PC-3 (cell line): ENCODE data around the gene BOD1. TPM values are rescaled to one million over a fixed set of nuclear protein-coding genes. Genes with fewer than 3 reads are reported as not detected.

Experiments
- ATAC-seq: fragments of 200-7000 bp; cut with Tn5 transposase; 2 replicates; pipeline ENCODE4 v1.9.1; 2020; ENCODE audit warnings: mild to moderate bottlenecking, moderate library complexity
- BruUV-seq: library from RNA; stranded (reverse); fragments of 400-500 nt; replicated peaks from 2 replicates; lab custom pipeline; 2021; lab: Mats Ljungman, UMichigan
- CTCF ChIA-PET: fragments of 300-600 bp; sonication (Branson Sonifier 250); formaldehyde crosslinking; loops from one replicate; lab custom pipeline; 2022; ENCODE audit warnings: antibody characterized with exemption; lab: Charles Lee
- POLR2A ChIA-PET: fragments of 300-600 bp; sonication (Branson Sonifier 250); formaldehyde crosslinking; loops from one replicate; lab custom pipeline; 2022; ENCODE audit warnings: antibody characterized with exemption; ENCODE audit not compliant: unreplicated experiment; lab: Charles Lee
- DNase-seq: peaks from one replicate; pipeline ENCODE4 v3.0.0-alpha.2; 2015
- H2AFZ ChIP-seq: fragments of 300-600 bp; sonication (generic); 2 replicates; pipeline ENCODE4 v1.6.0; 2016; ENCODE audit warnings: antibody characterized with exemption, low read length
- H3F3A ChIP-seq: fragments of 300-600 bp; sonication (generic); one replicate; pipeline ENCODE4 v1.6.0; 2017; ENCODE audit warnings: antibody characterized with exemption, low read length, control low read depth, mild to moderate bottlenecking; ENCODE audit not compliant: unreplicated experiment
- H3K27ac ChIP-seq: fragments of 300-600 bp; sonication (generic); 2 replicates; pipeline ENCODE4 v1.5.1; 2016; ENCODE audit warnings: mild to moderate bottlenecking, low read length
- H3K27me3 ChIP-seq: fragments of 300-600 bp; sonication (generic); 2 replicates; pipeline ENCODE4 v1.6.1; 2016; ENCODE audit warnings: low read length, mixed read lengths
- H3K36me3 ChIP-seq: fragments of 300-600 bp; sonication (generic); 2 replicates; pipeline ENCODE4 v1.6.1; 2016; ENCODE audit warnings: low read depth, mixed run types, low read length, mixed read lengths
- H3K4me1 ChIP-seq: fragments of 300-600 bp; sonication (generic); 2 replicates; pipeline ENCODE4 v1.5.1; 2016; ENCODE audit warnings: low read length; ENCODE audit not compliant: insufficient read depth
- H3K4me2 ChIP-seq: fragments of 300-600 bp; sonication (generic); 2 replicates; pipeline ENCODE4 v1.6.0; 2016; ENCODE audit warnings: low read length
- H3K4me3 ChIP-seq: fragments of 300-600 bp; sonication (generic); 2 replicates; pipeline ENCODE4 v1.5.1; 2016; ENCODE audit warnings: mild to moderate bottlenecking, low read length, mixed read lengths
- H3K79me2 ChIP-seq: fragments of 300-600 bp; sonication (generic); 2 replicates; pipeline ENCODE4 v1.6.1; 2017; ENCODE audit warnings: low read length, mixed read lengths
- H3K9ac ChIP-seq: fragments of 300-600 bp; sonication (generic); 2 replicates; pipeline ENCODE4 v1.6.0; 2016; ENCODE audit warnings: mild to moderate bottlenecking, low read length
- H3K9me2 ChIP-seq: fragments of 300-600 bp; sonication (generic); replicated peaks from 2 replicates; pipeline ENCODE4 v1.6.1; 2016; ENCODE audit warnings: mixed run types, low read length, mixed read lengths
- H3K9me3 ChIP-seq: fragments of 300-600 bp; sonication (generic); 2 replicates; pipeline ENCODE4 v1.6.1; 2016; ENCODE audit warnings: low read length, mixed read lengths
- H4K20me1 ChIP-seq: fragments of 300-600 bp; sonication (generic); 2 replicates; pipeline ENCODE4 v1.6.1; 2016; ENCODE audit warnings: low read length, mixed read lengths
- EZH2 ChIP-seq: fragments of 300-600 bp; sonication (generic); IDR thresholded peaks from one replicate; pipeline ENCODE4 v1.6.1; 2017; ENCODE audit warnings: antibody characterized with exemption, mild to moderate bottlenecking, low read length; ENCODE audit not compliant: unreplicated experiment
- EZH2phosphoT487 ChIP-seq: fragments of 300-600 bp; sonication (generic); IDR thresholded peaks from 2 replicates; pipeline ENCODE4 v1.6.1; 2018; ENCODE audit warnings: mild to moderate bottlenecking, antibody characterized with exemption, low read length, borderline replicate concordance
- intact Hi-C: fragments of 100-400 bp; cut with micrococcal nuclease; formaldehyde crosslinking; loops from 2 replicates; pipeline ENCODE4 v1.9.0; 2023
- total RNA-seq: library from RNA; depleted of rRNA; stranded (reverse); fragments of >200 nt; gene quantifications from 2 replicates; pipeline ENCODE4 v1.2.3, GENCODE V29; 2014
- TF ChIP-seq, protein P1 (sequence below): fragments of 300-600 bp; sonication (generic); conservative IDR thresholded peaks from 2 replicates; pipeline ENCODE4 v1.5.1; 2017; ENCODE audit warnings: antibody characterized with exemption, low read depth, mild to moderate bottlenecking, low read length

The BOD1 gene
- total RNA-seq, 1 experiment from 2014 or later = 153 TPM

DNA sequence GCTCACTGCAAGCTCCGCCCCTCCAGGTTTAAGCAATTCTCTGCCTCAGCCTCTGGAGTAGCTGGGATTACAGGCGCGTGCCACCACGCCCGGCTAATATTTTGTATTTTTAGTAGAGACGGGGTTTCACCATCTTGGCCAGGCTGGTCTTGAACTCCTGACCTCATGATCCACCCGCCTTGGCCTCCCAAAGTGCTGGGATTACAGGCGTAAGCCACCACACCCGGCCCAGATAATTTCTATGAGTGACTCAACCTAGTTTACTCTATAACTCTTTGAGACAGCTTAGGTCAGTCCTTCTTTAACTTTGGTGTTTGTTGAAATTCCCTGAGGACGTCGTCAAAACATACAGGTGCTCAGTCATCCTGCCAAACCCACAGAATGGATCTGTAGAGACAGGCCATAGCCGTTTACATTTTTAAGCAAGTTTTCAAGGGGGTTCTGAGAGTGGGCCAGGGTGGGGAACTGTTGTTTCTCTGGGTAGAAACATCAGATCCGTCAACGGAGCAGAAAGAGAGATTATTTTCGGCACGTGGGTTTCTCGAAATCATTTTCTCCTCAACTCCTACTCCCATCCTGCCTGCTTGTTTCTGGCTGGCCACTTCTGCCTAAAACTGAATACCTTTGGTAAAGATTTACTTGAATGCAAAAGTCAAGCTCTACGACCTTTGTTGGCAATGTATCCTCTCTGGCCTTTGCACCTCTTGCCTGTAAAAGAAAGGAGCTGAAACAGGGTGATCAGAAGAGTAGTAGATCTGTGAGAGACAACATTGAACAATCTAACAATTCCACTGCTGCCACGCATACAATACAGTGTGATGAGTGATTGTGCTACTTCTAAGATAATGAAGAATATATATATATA lies 6.0 kb upstream of the BOD1 start:
- no peaks in the 10 kb centered on the region for H3K36me3 ChIP-seq
- no peak overlapping the region for H3K27ac ChIP-seq
- H3F3A ChIP-seq = no peaks in the 10 kb centered on the region
- no peaks in the 10 kb centered on the region for H3K79me2 ChIP-seq
- BruUV-seq = no TSS peak
- no peaks in the 10 kb centered on the region for H3K9me2 ChIP-seq
- intact Hi-C loops = no loop called here
- ATAC-seq (no peak), DNase-seq (peak; percentile 26)
- TF ChIP-seq EZH2phosphoT487 = no peak
- TF ChIP-seq, protein P1, sequence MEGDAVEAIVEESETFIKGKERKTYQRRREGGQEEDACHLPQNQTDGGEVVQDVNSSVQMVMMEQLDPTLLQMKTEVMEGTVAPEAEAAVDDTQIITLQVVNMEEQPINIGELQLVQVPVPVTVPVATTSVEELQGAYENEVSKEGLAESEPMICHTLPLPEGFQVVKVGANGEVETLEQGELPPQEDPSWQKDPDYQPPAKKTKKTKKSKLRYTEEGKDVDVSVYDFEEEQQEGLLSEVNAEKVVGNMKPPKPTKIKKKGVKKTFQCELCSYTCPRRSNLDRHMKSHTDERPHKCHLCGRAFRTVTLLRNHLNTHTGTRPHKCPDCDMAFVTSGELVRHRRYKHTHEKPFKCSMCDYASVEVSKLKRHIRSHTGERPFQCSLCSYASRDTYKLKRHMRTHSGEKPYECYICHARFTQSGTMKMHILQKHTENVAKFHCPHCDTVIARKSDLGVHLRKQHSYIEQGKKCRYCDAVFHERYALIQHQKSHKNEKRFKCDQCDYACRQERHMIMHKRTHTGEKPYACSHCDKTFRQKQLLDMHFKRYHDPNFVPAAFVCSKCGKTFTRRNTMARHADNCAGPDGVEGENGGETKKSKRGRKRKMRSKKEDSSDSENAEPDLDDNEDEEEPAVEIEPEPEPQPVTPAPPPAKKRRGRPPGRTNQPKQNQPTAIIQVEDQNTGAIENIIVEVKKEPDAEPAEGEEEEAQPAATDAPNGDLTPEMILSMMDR = no peak
- peaks cover 15% of the 10 kb centered on the region; the same call in 1 of the 2 replicates for H3K4me1 ChIP-seq
- ChIA-PET POLR2A (no interaction called here), CTCF (no interaction called here)
- no peak overlapping the region for H3K4me3 ChIP-seq
- no peaks in the 10 kb centered on the region for H4K20me1 ChIP-seq
- no peaks in the 10 kb centered on the region for H3K27me3 ChIP-seq
- H2AFZ ChIP-seq = no peak overlapping the region
- no peaks in the 10 kb centered on the region for H3K9me3 ChIP-seq
- H3K9ac ChIP-seq = no peak overlapping the region
- H3K4me2 ChIP-seq = no peak overlapping the region

DNA sequence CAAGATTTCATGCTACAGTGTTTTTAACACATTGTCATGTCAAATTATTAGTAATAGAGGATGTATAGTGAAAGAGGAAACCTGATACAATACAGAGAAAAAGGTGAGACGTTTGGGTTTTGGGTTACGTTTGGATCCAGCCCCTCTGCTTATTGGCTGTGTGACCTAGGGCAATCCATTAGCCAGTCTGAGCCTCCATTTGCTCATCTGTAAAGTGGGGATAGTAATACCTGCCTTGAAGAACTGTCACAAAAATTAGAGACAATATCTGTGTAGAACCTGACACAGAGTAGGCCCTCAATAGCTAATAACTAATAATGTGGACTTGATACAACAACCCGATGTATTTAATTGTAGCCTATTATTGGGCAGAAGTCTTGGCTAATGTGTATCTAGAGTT lies 4.3 kb upstream of the BOD1 start:
- TF ChIP-seq, protein P1 = no peak
- TF ChIP-seq EZH2phosphoT487 = no peak
- Histone ChIP-seq H4K20me1 (no peaks in the 10 kb centered on the region), H3K79me2 (peaks cover 5% of the 10 kb centered on the region), H2AFZ (no peak overlapping the region), H3K9me3 (no peaks in the 10 kb centered on the region), H3K4me1 (peaks cover 21% of the 10 kb centered on the region; the same call in 1 of the 2 replicates), H3K27me3 (no peaks in the 10 kb centered on the region), H3K4me3 (no peak overlapping the region), H3K27ac (no peak overlapping the region), H3K4me2 (no peak overlapping the region), H3K9ac (no peak overlapping the region), H3K36me3 (no peaks in the 10 kb centered on the region), H3K9me2 (no peaks in the 10 kb centered on the region), H3F3A (no peaks in the 10 kb centered on the region)
- POLR2A ChIA-PET = no interaction called here
- ATAC-seq = no peak
- no TSS peak for BruUV-seq
- no peak for DNase-seq
- CTCF ChIA-PET = no interaction called here
- intact Hi-C loops = no loop called here

DNA sequence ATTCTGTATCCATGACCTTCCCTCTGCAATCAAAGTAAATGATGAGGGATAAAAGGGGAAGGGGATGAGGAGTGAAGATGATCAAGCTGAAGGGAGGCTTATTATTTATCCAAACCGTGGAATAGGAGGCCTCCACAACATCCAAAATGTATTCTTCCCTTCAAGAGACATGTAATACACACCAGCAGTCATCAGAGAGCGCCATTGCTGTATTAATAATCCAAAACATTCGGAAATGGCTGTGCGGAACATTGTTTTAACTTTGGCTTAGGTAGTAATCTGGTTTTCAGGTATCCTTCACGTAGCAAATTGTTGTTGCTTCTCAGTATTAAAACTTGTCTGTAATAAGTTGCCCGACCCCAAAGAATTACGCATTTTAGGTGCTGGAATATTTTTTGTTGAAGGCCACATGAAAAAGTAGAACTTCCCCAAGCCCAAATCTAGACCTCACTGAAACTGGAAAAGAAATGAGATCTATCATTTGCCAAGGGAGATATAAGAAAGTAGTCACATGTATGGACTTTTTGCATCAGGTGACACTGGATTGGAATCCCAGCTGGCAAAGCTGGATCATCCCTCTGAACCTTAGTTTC lies 2.6 kb upstream of the BOD1 start:
- Histone ChIP-seq H3K36me3 (peaks cover under 1% of the 10 kb centered on the region; the same call in 1 of the 2 replicates), H2AFZ (peak overlapping the region; percentile 44), H3K4me3 (no peak overlapping the region), H3K4me1 (peaks cover 36% of the 10 kb centered on the region), H4K20me1 (peaks cover 17% of the 10 kb centered on the region; the same call in 1 of the 2 replicates), H3K4me2 (peak overlapping the region; percentile 20; the same call in 1 of the 2 replicates), H3K79me2 (peaks cover 23% of the 10 kb centered on the region), H3K9me2 (no peaks in the 10 kb centered on the region), H3K9ac (no peak overlapping the region), H3K9me3 (no peaks in the 10 kb centered on the region), H3F3A (no peaks in the 10 kb centered on the region), H3K27ac (no peak overlapping the region), H3K27me3 (no peaks in the 10 kb centered on the region)
- BruUV-seq = no TSS peak
- intact Hi-C loops = loop anchor here (1.0 to 5.0 kb wide), 5 partner anchors 147 to 912 kb away; no protein-coding TSS in a partner anchor
- TF ChIP-seq EZH2phosphoT487 (no peak), EZH2 (no peak)
- TF ChIP-seq, protein P1 = peak; percentile 97
- ATAC-seq (no peak), DNase-seq (peak; percentile 87)
- ChIA-PET CTCF (interaction anchor here (0.9 to 1.3 kb wide), 3 partner anchors 354 to 698 kb away, joined by 3 to 6 read pairs (median 4); no protein-coding TSS in a partner anchor), POLR2A (interaction anchor here (0.6 kb wide), 1 partner anchor 342 kb away, joined by 8 read pairs; no protein-coding TSS in a partner anchor)
